OCI-LY3 (cell line): ENCODE measurements around the gene CHRM3.

Experiments used
- H2AFZ ChIP-seq: fragments of 200-600, 300-600 bp; shearing (Covaris generic); 2 replicates; pipeline ENCODE4 v1.6.0; 2014; ENCODE audit warnings: antibody characterized with exemption, low read depth, low read length
- H3K27ac ChIP-seq: fragments of 200-600, 300-600 bp; sonication (generic); 2 replicates; pipeline ENCODE4 v1.5.1; 2014; ENCODE audit warnings: mild to moderate bottlenecking, low read length, moderate library complexity, mixed read lengths
- H3K27me3 ChIP-seq: fragments of 200-600, 300-600 bp; sonication (generic); 2 replicates; pipeline ENCODE4 v1.6.1; 2014; ENCODE audit warnings: low read depth, low read length, mixed read lengths
- H3K36me3 ChIP-seq: fragments of 200-600, 300-600 bp; sonication (generic); replicated peaks from 2 replicates; pipeline ENCODE3; 2014; ENCODE audit warnings: low read depth, low read length, mixed read lengths
- H3K4me1 ChIP-seq: fragments of 300-600, 200-600 bp; sonication (generic); 2 replicates; pipeline ENCODE4 v1.6.1; 2014; ENCODE audit warnings: low read length, mixed read lengths
- H3K4me2 ChIP-seq: fragments of 200-600, 300-600 bp; sonication (generic); 2 replicates; pipeline ENCODE4 v1.6.1; 2014; ENCODE audit warnings: low read length, mixed read lengths
- H3K4me3 ChIP-seq: fragments of 300-600, 200-600 bp; sonication (generic); 2 replicates; pipeline ENCODE4 v1.5.1; 2014; ENCODE audit warnings: antibody characterized with exemption, mild to moderate bottlenecking, low read length, moderate library complexity
- H3K79me2 ChIP-seq: fragments of 300-600, 200-600 bp; shearing (Covaris generic); 2 replicates; pipeline ENCODE4 v1.6.1; 2014; ENCODE audit warnings: mild to moderate bottlenecking, low read length, mixed read lengths
- H3K9ac ChIP-seq: fragments of 300-600, 200-600 bp; shearing (Covaris generic); 2 replicates; pipeline ENCODE4 v1.6.0; 2014; ENCODE audit warnings: mild to moderate bottlenecking, low read length, moderate library complexity
- H3K9me3 ChIP-seq: fragments of 200-600, 300-600 bp; shearing (Covaris generic); 2 replicates; pipeline ENCODE4 v1.6.1; 2014; ENCODE audit warnings: low read length, mixed read lengths; ENCODE audit not compliant: insufficient read depth
- H4K20me1 ChIP-seq: fragments of 200-600, 300-600 bp; sonication (generic); 2 replicates; pipeline ENCODE4 v1.6.1; 2016; ENCODE audit warnings: low read length, mixed read lengths; ENCODE audit not compliant: insufficient read depth
- EZH2phosphoT487 ChIP-seq: fragments of 200-600 bp; shearing (Covaris generic); IDR thresholded peaks from 2 replicates; pipeline ENCODE4 v1.6.1; 2018; ENCODE audit warnings: antibody characterized with exemption, mixed run types, low read depth
- TF ChIP-seq, protein P1 (sequence below): fragments of 200-600, 300-600 bp; sonication (generic); IDR thresholded peaks from 2 replicates; pipeline ENCODE4 v1.5.1; 2014; ENCODE audit warnings: antibody characterized with exemption, low read length, low read depth

The CHRM3 gene

DNA sequence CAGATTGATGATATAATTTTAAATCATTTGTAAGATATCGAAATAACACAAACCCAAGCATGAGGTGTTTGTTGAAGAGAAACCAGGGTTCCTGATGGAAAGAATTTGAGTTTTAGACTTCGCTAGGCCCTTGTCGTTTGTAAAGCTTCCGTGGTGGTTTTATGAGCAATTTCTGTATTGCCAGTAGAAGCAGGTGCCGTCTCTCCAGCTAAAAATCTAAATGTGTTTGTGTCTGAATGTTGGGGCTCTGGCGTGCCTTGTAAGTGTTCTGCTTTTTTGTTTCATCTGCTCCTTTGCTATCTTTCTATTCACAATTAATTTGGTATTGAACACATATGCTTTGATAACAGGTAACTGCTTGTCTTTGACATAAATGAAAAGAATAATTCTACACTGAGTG is 27.5 kb downstream of the CHRM3 start:
- no peak for TF ChIP-seq EZH2phosphoT487
- TF ChIP-seq, protein P1, sequence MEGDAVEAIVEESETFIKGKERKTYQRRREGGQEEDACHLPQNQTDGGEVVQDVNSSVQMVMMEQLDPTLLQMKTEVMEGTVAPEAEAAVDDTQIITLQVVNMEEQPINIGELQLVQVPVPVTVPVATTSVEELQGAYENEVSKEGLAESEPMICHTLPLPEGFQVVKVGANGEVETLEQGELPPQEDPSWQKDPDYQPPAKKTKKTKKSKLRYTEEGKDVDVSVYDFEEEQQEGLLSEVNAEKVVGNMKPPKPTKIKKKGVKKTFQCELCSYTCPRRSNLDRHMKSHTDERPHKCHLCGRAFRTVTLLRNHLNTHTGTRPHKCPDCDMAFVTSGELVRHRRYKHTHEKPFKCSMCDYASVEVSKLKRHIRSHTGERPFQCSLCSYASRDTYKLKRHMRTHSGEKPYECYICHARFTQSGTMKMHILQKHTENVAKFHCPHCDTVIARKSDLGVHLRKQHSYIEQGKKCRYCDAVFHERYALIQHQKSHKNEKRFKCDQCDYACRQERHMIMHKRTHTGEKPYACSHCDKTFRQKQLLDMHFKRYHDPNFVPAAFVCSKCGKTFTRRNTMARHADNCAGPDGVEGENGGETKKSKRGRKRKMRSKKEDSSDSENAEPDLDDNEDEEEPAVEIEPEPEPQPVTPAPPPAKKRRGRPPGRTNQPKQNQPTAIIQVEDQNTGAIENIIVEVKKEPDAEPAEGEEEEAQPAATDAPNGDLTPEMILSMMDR: no peak
- peak overlapping the region; percentile 47 for H3K27ac ChIP-seq
- H4K20me1 ChIP-seq: no peaks in the 10 kb centered on the region
- no peak overlapping the region for H3K9ac ChIP-seq
- H3K4me1 ChIP-seq: peaks cover 29% of the 10 kb centered on the region
- peak overlapping the region; percentile 11; the same call in 1 of the 2 replicates for H3K4me3 ChIP-seq
- no peaks in the 10 kb centered on the region for H3K27me3 ChIP-seq
- no peaks in the 10 kb centered on the region for H3K36me3 ChIP-seq
- no peaks in the 10 kb centered on the region for H3K9me3 ChIP-seq
- H3K79me2 ChIP-seq: no peaks in the 10 kb centered on the region
- H3K4me2 ChIP-seq: peak overlapping the region; percentile 49
- H2AFZ ChIP-seq: peak overlapping the region; percentile 39; the same call in 1 of the 2 replicates

DNA sequence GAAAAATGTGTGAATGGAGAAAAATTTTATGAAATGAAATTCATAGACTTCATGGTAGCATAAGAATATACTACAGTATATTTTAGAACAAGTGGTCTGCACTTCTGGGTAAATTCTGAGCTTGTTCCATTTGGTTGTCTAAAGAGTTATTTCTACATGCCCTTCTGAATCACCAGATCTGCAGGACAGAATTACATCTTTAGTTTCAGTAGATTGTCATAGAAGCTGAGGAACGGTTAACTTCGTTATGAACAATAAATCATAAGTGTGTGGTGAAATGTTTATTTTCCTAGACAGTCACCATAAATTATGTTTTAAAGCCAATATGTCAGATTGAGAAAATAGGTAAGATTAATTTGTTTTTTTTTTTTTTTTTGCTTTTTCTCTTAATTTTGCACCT is 30.9 kb downstream of the CHRM3 start:
- H3K4me1 ChIP-seq: peaks cover 29% of the 10 kb centered on the region
- H3K9ac ChIP-seq: no peak overlapping the region
- H3K79me2 ChIP-seq: no peaks in the 10 kb centered on the region
- H3K9me3 ChIP-seq: no peaks in the 10 kb centered on the region
- no peak for TF ChIP-seq EZH2phosphoT487
- TF ChIP-seq, protein P1: no peak
- H3K27ac ChIP-seq: no peak overlapping the region
- no peak overlapping the region for H2AFZ ChIP-seq
- H4K20me1 ChIP-seq: no peaks in the 10 kb centered on the region
- H3K4me3 ChIP-seq: no peak overlapping the region
- H3K4me2 ChIP-seq: no peak overlapping the region
- no peaks in the 10 kb centered on the region for H3K27me3 ChIP-seq
- no peaks in the 10 kb centered on the region for H3K36me3 ChIP-seq

DNA sequence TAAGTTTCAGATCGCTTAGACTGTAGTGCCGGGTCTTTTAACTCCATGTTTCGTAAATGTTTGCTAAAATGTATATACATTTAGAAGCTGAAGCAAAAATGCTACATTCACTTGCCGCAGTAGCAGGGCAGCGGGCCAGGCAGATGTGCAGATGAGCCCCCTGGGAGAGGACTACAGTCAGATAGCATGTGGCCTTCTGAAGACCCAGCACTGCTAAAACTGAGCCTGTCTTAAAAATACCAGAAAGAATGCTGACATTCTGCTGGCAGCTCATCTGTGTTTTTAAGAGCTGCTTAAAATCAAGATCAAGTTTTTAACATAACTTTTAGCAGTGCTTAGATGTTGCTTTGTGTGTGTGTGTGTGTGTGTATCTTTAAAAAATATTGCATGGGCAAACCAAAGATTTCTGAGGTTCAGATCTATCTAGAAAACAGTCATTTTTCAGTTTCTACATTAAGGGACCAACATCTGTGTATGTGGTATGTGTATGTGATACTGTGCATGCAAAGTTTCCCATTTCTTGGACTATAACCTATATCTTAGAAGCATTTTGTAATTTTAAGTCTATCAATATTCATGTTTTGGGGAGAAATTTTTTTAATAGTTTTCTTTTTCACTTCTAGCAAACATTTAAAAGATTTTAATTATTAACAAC is 31.7 kb downstream of the CHRM3 start:
- Histone ChIP-seq H3K79me2 (no peaks in the 10 kb centered on the region), H3K36me3 (no peaks in the 10 kb centered on the region), H3K4me3 (no peak overlapping the region), H3K27me3 (no peaks in the 10 kb centered on the region), H2AFZ (no peak overlapping the region), H3K9ac (no peak overlapping the region), H3K4me2 (no peak overlapping the region), H4K20me1 (no peaks in the 10 kb centered on the region), H3K4me1 (peaks cover 31% of the 10 kb centered on the region), H3K9me3 (no peaks in the 10 kb centered on the region), H3K27ac (no peak overlapping the region)
- TF ChIP-seq EZH2phosphoT487: no peak
- TF ChIP-seq, protein P1: no peak

DNA sequence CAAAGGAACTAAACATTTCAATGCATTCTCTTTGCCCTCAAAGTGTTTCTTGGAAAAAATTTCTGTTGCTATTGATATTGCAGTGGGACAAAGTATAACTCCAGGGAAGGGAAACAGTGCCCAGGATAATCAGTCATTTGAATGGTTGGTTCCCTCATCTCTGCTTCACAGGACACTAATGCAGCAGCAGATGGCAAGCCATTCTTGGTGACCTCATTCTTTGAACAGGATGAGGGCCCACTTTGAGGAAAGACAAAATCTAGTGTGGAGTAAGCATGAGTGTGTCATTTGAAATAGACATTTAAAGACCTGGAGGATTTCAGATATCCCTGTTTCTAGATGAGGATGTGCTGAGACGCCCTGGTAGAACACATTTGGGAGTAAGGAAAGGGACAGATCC is 32.3 kb downstream of the CHRM3 start:
- no peak overlapping the region for H3K27ac ChIP-seq
- no peak overlapping the region for H3K9ac ChIP-seq
- TF ChIP-seq, protein P1: no peak
- no peak overlapping the region for H3K4me2 ChIP-seq
- H3K4me3 ChIP-seq: no peak overlapping the region
- no peak overlapping the region for H2AFZ ChIP-seq
- H4K20me1 ChIP-seq: no peaks in the 10 kb centered on the region
- no peaks in the 10 kb centered on the region for H3K27me3 ChIP-seq
- peaks cover 30% of the 10 kb centered on the region for H3K4me1 ChIP-seq
- no peaks in the 10 kb centered on the region for H3K79me2 ChIP-seq
- no peaks in the 10 kb centered on the region for H3K36me3 ChIP-seq
- no peaks in the 10 kb centered on the region for H3K9me3 ChIP-seq
